Measurements from ENCODE around the gene DDX31.

The DDX31 gene

DNA sequence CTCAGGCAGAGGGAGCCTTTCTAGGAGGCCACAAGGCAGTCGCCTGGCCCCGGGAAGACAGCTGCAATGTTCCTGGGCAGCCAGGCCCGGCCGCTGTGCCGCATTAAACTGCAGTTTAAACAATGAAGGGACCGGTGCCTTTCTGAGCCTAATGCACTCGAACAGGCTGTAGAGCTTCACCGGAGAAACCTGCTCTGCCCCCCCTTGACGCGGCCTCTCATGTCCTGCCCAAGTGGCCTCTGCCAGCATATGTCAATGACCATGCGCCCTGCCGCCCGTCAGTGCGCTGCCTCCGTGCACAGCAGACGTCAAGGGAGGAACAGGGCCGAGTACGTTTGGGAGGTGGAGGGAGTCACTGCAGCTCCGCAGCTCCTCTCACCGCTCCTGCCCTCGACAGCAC lies 125.8 kb downstream of the DDX31 start:
- no peak for DNase-seq

DNA sequence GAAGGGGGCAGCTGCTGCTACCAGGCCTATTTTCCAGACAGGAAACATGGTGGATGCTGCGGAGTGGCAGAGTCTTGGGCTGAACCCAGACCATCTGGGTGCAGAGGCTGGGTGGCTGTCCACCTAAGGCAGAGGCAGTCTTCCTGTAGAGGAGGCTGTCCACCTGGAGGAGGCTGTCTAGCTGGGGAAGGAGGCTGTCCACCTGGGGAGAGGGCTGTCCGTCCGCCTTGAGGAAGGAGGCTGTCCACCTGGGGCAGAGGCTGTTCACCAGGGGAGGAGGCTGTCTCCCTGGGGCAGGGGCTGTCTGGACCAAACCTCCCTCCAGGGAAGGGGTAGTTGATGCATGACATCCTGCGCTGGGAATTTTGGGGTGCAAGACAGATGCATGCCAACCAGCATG lies 126.5 kb downstream of the DDX31 start:
- DNase-seq = no peak
